Neural cell (in vitro differentiated cells): ENCODE results near the gene SPOCK1. TPM values are rescaled to one million over a fixed set of nuclear protein-coding genes. Genes with fewer than 3 reads are reported as not detected.

Source experiments
- H2AFZ ChIP-seq: fragments of 200-600, 300-800 bp; sonication (generic), shearing (Covaris generic); 2 replicates; pipeline ENCODE4 v1.6.0; 2014; ENCODE audit warnings: low read depth, mild to moderate bottlenecking, antibody characterized with exemption, low read length, moderate library complexity
- H3F3A ChIP-seq: fragments of 200-600 bp; shearing (Covaris generic); 2 replicates; pipeline ENCODE4 v1.6.1; 2016; ENCODE audit warnings: mild to moderate bottlenecking, moderate library complexity, mixed read lengths, antibody characterized with exemption, low read length; ENCODE audit not compliant: insufficient read depth, poor library complexity, severe bottlenecking
- H3K27ac ChIP-seq: fragments of 200-600, 300-800 bp; sonication (generic), shearing (Covaris generic); 2 replicates; pipeline ENCODE4 v1.5.1; 2014; ENCODE audit warnings: mild to moderate bottlenecking, low read length, moderate library complexity
- H3K27me3 ChIP-seq: fragments of 300-800, 200-600 bp; sonication (generic), shearing (Covaris generic); 2 replicates; pipeline ENCODE4 v1.6.0; 2014; ENCODE audit warnings: mild to moderate bottlenecking, low read depth, low read length, moderate library complexity; ENCODE audit not compliant: insufficient read depth
- H3K36me3 ChIP-seq: fragments of 300-800, 200-600 bp; sonication (generic), shearing (Covaris generic); 2 replicates; pipeline ENCODE4 v1.5.1; 2014; ENCODE audit warnings: mild to moderate bottlenecking, antibody characterized with exemption, low read length, moderate library complexity; ENCODE audit not compliant: insufficient read depth
- H3K4me2 ChIP-seq: fragments of 300-800, 200-600 bp; sonication (generic), shearing (Covaris generic); 2 replicates; pipeline ENCODE4 v1.6.0; 2014; ENCODE audit warnings: mild to moderate bottlenecking, low read length
- H3K4me3 ChIP-seq: fragments of 300-800, 200-600 bp; sonication (generic), shearing (Covaris generic); 2 replicates; pipeline ENCODE4 v1.5.1; 2014; ENCODE audit warnings: mild to moderate bottlenecking, low read length, moderate library complexity
- H3K79me2 ChIP-seq: fragments of 200-600 bp; shearing (Covaris generic); replicated peaks from 2 replicates; pipeline ENCODE4 v1.6.0; 2014; ENCODE audit warnings: mild to moderate bottlenecking, low read length, moderate library complexity; ENCODE audit not compliant: insufficient read depth
- H3K9ac ChIP-seq: fragments of 300-800, 200-600 bp; sonication (generic), shearing (Covaris generic); 2 replicates; pipeline ENCODE4 v1.6.1; 2016; ENCODE audit warnings: mild to moderate bottlenecking, low read length, mixed read lengths
- H3K9me2 ChIP-seq: fragments of 200-600 bp; shearing (Covaris generic); 2 replicates; pipeline ENCODE4 v1.6.1; 2016; ENCODE audit warnings: mild to moderate bottlenecking, low read length, mixed read lengths; ENCODE audit not compliant: insufficient read depth
- H3K9me3 ChIP-seq: fragments of 200-600, 300-800 bp; sonication (generic), shearing (Covaris generic); 2 replicates; pipeline ENCODE4 v1.6.1; 2016; ENCODE audit warnings: mild to moderate bottlenecking, mixed run types, low read length, moderate library complexity, mixed read lengths
- H4K20me1 ChIP-seq: fragments of 200-600 bp; shearing (Covaris generic); 2 replicates; pipeline ENCODE4 v1.6.1; 2016; ENCODE audit warnings: mild to moderate bottlenecking, mixed run types; ENCODE audit not compliant: insufficient read depth
- CTCF ChIP-seq: fragments of 450-650 bp; IDR thresholded peaks from 2 replicates; pipeline ENCODE4 v1.5.1; 2014; ENCODE audit warnings: antibody characterized with exemption, mild to moderate bottlenecking, moderate library complexity; ENCODE audit not compliant: poor library complexity, severe bottlenecking
- EP300 ChIP-seq: fragments of 450-650 bp; conservative IDR thresholded peaks from 2 replicates; pipeline ENCODE4 v1.6.1; 2014; ENCODE audit warnings: antibody characterized with exemption, mild to moderate bottlenecking, moderate library complexity; ENCODE audit not compliant: poor library complexity, severe bottlenecking
- EZH2 ChIP-seq: fragments of 200-600, 300-800 bp; shearing (Covaris generic), sonication (generic); IDR thresholded peaks from 2 replicates; pipeline ENCODE4 v1.6.1; 2014; ENCODE audit warnings: antibody characterized with exemption, low read length, borderline replicate concordance, mild to moderate bottlenecking; ENCODE audit not compliant: insufficient read depth, poor library complexity, severe bottlenecking
- MXI1 ChIP-seq: fragments of 450-650 bp; conservative IDR thresholded peaks from 2 replicates; pipeline ENCODE4 v1.6.1; 2014; ENCODE audit warnings: antibody characterized with exemption, mild to moderate bottlenecking; ENCODE audit not compliant: poor library complexity, severe bottlenecking
- POLR2AphosphoS5 ChIP-seq: IDR thresholded peaks from 2 replicates; pipeline ENCODE4 v1.6.1; 2012
- RAD21 ChIP-seq: fragments of 450-650 bp; conservative IDR thresholded peaks from 2 replicates; pipeline ENCODE4 v1.6.1; 2014; ENCODE audit warnings: antibody characterized with exemption, mild to moderate bottlenecking, moderate library complexity
- REST ChIP-seq: IDR thresholded peaks from 2 replicates; pipeline ENCODE4 v1.6.1; 2012; ENCODE audit warnings: borderline replicate concordance
- SMC3 ChIP-seq: fragments of 450-650 bp; conservative IDR thresholded peaks from 2 replicates; pipeline ENCODE4 v1.6.1; 2014; ENCODE audit warnings: antibody characterized with exemption, mild to moderate bottlenecking, moderate library complexity; ENCODE audit not compliant: poor library complexity
- TAF1 ChIP-seq: IDR thresholded peaks from 2 replicates; pipeline ENCODE4 v1.6.1; 2012; ENCODE audit warnings: low read depth
- polyA plus RNA-seq: library from polyadenylated mRNA; depleted of rRNA; stranded (reverse); fragments of >200 nt; gene quantifications from 2 replicates; pipeline ENCODE4 v1.2.3, GENCODE V29; 2014

Gene SPOCK1
- polyA plus RNA-seq, 1 donor from 2014 or later = 33.6 TPM

DNA sequence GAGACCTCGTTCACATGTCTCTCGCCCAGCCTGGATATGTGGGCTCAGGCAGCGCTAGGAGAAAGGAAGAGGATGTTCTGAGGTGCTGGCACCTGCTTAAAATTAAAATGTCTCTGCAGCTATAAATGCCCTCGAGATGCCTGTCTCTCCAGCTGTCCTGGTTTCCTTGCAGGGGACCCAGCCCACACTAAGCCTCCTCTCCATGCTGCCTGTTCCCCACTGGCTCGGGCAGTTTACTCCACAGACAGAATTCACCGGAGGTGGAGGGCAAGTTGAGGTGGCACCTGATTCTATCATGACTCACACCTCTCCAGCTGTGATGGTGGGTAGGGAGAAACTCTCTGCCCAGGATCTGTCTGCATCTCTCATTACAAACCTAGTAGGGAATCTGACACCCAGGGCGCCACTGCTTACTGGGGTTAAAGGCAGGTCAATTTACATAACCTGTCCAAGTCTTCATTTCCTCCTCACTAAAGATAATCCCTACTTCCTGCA, 420.9 kb downstream of the SPOCK1 start:
- no peak overlapping the region for H3K4me3 ChIP-seq
- no peak for TF ChIP-seq EZH2
- no peak for TF ChIP-seq CTCF
- TF ChIP-seq POLR2AphosphoS5 = no peak
- TF ChIP-seq SMC3 = no peak
- no peak for TF ChIP-seq EP300
- TF ChIP-seq TAF1 = no peak
- TF ChIP-seq RAD21 = no peak
- no peak for TF ChIP-seq MXI1
- no peak for TF ChIP-seq REST
- H3K9me2 ChIP-seq = no peaks in the 10 kb centered on the region
- no peaks in the 10 kb centered on the region for H3K9me3 ChIP-seq
- H3F3A ChIP-seq = no peaks in the 10 kb centered on the region
- no peaks in the 10 kb centered on the region for H3K27me3 ChIP-seq
- no peaks in the 10 kb centered on the region for H4K20me1 ChIP-seq
- no peaks in the 10 kb centered on the region for H3K79me2 ChIP-seq
- H3K36me3 ChIP-seq = no peaks in the 10 kb centered on the region
- H3K9ac ChIP-seq = no peak overlapping the region
- no peak overlapping the region for H3K4me2 ChIP-seq
- no peak overlapping the region for H3K27ac ChIP-seq
- no peak overlapping the region for H2AFZ ChIP-seq

DNA sequence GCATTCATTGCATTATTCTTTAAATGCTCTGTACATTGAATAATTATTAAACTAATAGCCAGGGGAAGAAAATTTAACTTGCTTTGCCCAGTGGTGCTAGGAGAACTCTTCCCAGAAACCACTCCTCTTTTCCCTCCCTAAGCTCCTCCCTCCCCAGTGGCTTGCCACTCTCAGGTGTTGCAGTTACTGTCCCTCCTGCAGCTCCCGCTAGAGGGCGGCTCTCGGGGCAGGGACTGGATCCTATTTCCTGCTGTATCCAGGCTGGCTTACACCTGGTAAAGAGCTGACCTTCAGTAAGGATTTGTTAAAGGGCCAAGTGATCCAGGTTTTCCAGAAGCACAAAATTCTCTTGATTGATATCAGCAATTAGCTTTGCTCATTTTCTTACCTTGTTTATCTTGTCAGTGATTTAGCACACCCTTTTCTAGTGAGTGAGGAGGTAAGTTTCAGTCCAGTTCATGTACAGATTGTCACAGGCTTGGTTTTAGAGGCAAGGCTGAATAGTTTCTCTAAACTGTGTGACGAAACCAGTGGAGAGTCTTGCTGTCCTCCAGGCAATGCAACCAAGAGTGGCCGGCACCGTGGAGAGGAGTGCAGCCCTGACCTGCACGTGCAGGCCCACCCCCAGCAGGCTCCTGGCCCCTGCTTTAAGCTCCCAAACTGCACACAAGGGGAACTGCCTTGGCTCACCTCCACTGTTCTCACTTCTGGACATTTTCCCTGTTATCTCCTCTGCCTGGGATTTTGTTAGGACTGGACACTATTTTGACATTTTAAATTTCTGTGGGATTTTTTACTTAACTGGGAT, 423.8 kb downstream of the SPOCK1 start:
- TF ChIP-seq EZH2 (no peak), EP300 (no peak), SMC3 (peak; percentile 47), REST (no peak), CTCF (peak; percentile 48), RAD21 (peak; percentile 39), POLR2AphosphoS5 (no peak), MXI1 (no peak), TAF1 (no peak)

More for the DNA sequence above, 423.8 kb downstream of the SPOCK1 start:
- Histone ChIP-seq H3K4me2 (no peak overlapping the region), H3K79me2 (no peaks in the 10 kb centered on the region), H3K9me2 (no peaks in the 10 kb centered on the region), H3K27ac (no peak overlapping the region), H2AFZ (no peak overlapping the region), H3K4me3 (no peak overlapping the region), H3K9me3 (no peaks in the 10 kb centered on the region), H3F3A (no peaks in the 10 kb centered on the region), H4K20me1 (no peaks in the 10 kb centered on the region), H3K9ac (no peak overlapping the region), H3K36me3 (no peaks in the 10 kb centered on the region), H3K27me3 (no peaks in the 10 kb centered on the region)
